GM12878 (cell line): ENCODE data around the gene LRRC8D. TPM values are rescaled to one million over a fixed set of nuclear protein-coding genes. Genes with fewer than 3 reads are reported as not detected.

Experiments
- ATAC-seq: fragments of 200-7000 bp; cut with Tn5 transposase; 3 replicates; pipeline ENCODE4 v1.9.1; 2020; ENCODE audit warnings: mild to moderate bottlenecking, moderate library complexity
- BruUV-seq: library from RNA; stranded (reverse); fragments of 400-500 nt; replicated peaks from 2 replicates; lab custom pipeline; 2021; lab: Mats Ljungman, UMichigan
- CTCF ChIA-PET: fragments of 300-600 bp; sonication (Branson Sonifier 250); formaldehyde crosslinking; extraction: SDS; loops from one replicate; lab custom pipeline; 2021; ENCODE audit warnings: inconsistent platforms; lab: Yijun Ruan, JAX
- POLR2A ChIA-PET: fragments of 350-600 bp; formaldehyde crosslinking; extraction: SDS; loops from one replicate; lab custom pipeline; 2021; ENCODE audit warnings: inconsistent platforms; lab: Charles Lee
- RAD21 ChIA-PET: fragments of 300-600 bp; sonication (Branson Sonifier 250); formaldehyde crosslinking; loops from one replicate; lab custom pipeline; 2023; ENCODE audit warnings: antibody characterized with exemption; ENCODE audit not compliant: unreplicated experiment; lab: Charles Lee
- SMC1A ChIA-PET: fragments of 300-600 bp; sonication (Branson Sonifier 250); formaldehyde crosslinking; loops from one replicate; lab custom pipeline; 2023; ENCODE audit not compliant: unreplicated experiment, uncharacterized antibody; lab: Charles Lee
- DNase-seq: peaks from one replicate; pipeline ENCODE4 v3.0.0-alpha.2; 2011; ENCODE audit warnings: low read depth, low spot score
- FAIRE-seq: peaks from 3 replicates; lab custom pipeline; 2011; peaks lifted over from hg19 to GRCh38; lab: Jason Lieb, UNC
- H2AFZ ChIP-seq: 2 replicates; pipeline ENCODE4 v1.6.0; 2011; ENCODE audit warnings: low read depth, low read length, control low read depth; ENCODE audit not compliant: control insufficient read depth
- H3K27ac ChIP-seq: 2 replicates; pipeline ENCODE4 v1.5.1; 2011; ENCODE audit warnings: control low read depth; ENCODE audit not compliant: control insufficient read depth, insufficient read depth
- H3K27me3 ChIP-seq, 2 experiments: replicated peaks in 1 of 2; 2 replicates each; pipeline versions ENCODE4 v1.6.0 to v1.6.1; 2011; ENCODE audit warnings: low read length in 1 of 2; ENCODE audit not compliant: control insufficient read depth in 2 of 2, insufficient read depth in 2 of 2
- H3K36me3 ChIP-seq, 2 experiments: 2 replicates each; pipeline ENCODE4 v1.5.1; 2011; ENCODE audit warnings: low read length in 1 of 2; ENCODE audit not compliant: control insufficient read depth in 2 of 2, insufficient read depth in 2 of 2
- H3K4me1 ChIP-seq: 2 replicates; pipeline ENCODE4 v1.6.1; 2011; ENCODE audit warnings: mild to moderate bottlenecking, low read length, moderate library complexity, mixed read lengths; ENCODE audit not compliant: control insufficient read depth, insufficient read depth
- H3K4me2 ChIP-seq: 2 replicates; pipeline ENCODE4 v1.6.0; 2011; ENCODE audit warnings: control low read depth; ENCODE audit not compliant: control insufficient read depth, insufficient read depth
- H3K4me3 ChIP-seq: fragments of 200-600 bp; sonication (generic); 2 replicates; pipeline ENCODE4 v1.5.1; 2016
- H3K79me2 ChIP-seq: 2 replicates; pipeline ENCODE4 v1.6.0; 2011; ENCODE audit warnings: low read length; ENCODE audit not compliant: control insufficient read depth, insufficient read depth
- H3K9ac ChIP-seq: 2 replicates; pipeline ENCODE4 v1.8.0; 2011; ENCODE audit warnings: low read length, control low read depth, mixed read lengths; ENCODE audit not compliant: control insufficient read depth, insufficient read depth
- H3K9me3 ChIP-seq: replicated peaks from 3 replicates; pipeline ENCODE4 v1.5.1; 2011; ENCODE audit warnings: mild to moderate bottlenecking, low read length; ENCODE audit not compliant: control insufficient read depth, insufficient read depth
- H4K20me1 ChIP-seq: 2 replicates; pipeline ENCODE4 v1.6.0; 2011; ENCODE audit not compliant: control insufficient read depth, insufficient read depth
- ATF7 ChIP-seq: fragments of 450-650 bp; IDR thresholded peaks from 2 replicates; pipeline ENCODE4 v1.6.1; 2016; ENCODE audit warnings: low read depth, mild to moderate bottlenecking
- CBFB ChIP-seq: IDR thresholded peaks from 2 replicates; pipeline ENCODE4 v1.6.1; 2016; ENCODE audit warnings: antibody characterized with exemption, low read depth
- DPF2 ChIP-seq: fragments of 450-650 bp; IDR thresholded peaks from 2 replicates; pipeline ENCODE4 v1.6.1; 2017; ENCODE audit warnings: mild to moderate bottlenecking
- FOS ChIP-seq: IDR thresholded peaks from 3 replicates; pipeline ENCODE4 v1.6.1; 2011; ENCODE audit warnings: borderline replicate concordance; ENCODE audit not compliant: insufficient read length; ENCODE audit errors: extremely low read depth
- IKZF2 ChIP-seq, 2 experiments: fragments of 450-650 bp; IDR thresholded peaks; 2 replicates each; pipeline ENCODE4 v1.6.1; 2017; ENCODE audit warnings: mild to moderate bottlenecking in 2 of 2, moderate library complexity in 2 of 2
- MTA2 ChIP-seq: fragments of 450-650 bp; IDR thresholded peaks from 2 replicates; pipeline ENCODE4 v1.6.1; 2016; ENCODE audit warnings: low read depth, mild to moderate bottlenecking, moderate library complexity
- MYB ChIP-seq: fragments of 150-350 bp; IDR thresholded peaks from 2 replicates; pipeline ENCODE4 v1.6.1; 2014; ENCODE audit warnings: mild to moderate bottlenecking, low read depth, low read length, borderline replicate concordance
- NFXL1 ChIP-seq: fragments of 450-650 bp; IDR thresholded peaks from 2 replicates; pipeline ENCODE4 v1.6.1; 2017; ENCODE audit warnings: antibody characterized with exemption, mild to moderate bottlenecking, borderline replicate concordance
- ZNF622 ChIP-seq: fragments of 450-650 bp; IDR thresholded peaks from 2 replicates; pipeline ENCODE4 v1.6.1; 2017; ENCODE audit warnings: mild to moderate bottlenecking, inconsistent platforms
- WGBS: methylation state at CpG from one replicate; pipeline ENCODE4 v1.1.6; 2016; ENCODE audit warnings: low lambda C conversion rate; ENCODE audit not compliant: insufficient replicate concordance, insufficient coverage; ENCODE audit errors: missing lambda C conversion rate; 5-methylcytosine and 5-hydroxymethylcytosine counted together
- in situ Hi-C: fragments of 300-500 bp; cut with MboI; formaldehyde crosslinking; loops from 9 replicates; pipeline ENCODE4 v1.14.3; 2018; ENCODE audit warnings: mixed read lengths
- intact Hi-C: fragments of 100-400 bp; cut with micrococcal nuclease; formaldehyde crosslinking; loops from one replicate; pipeline ENCODE4 v1.14.2; 2022; ENCODE audit not compliant: unreplicated experiment
- polyA plus RNA-seq, 11 experiments: library from polyadenylated mRNA; depleted of rRNA in 4 of 11; unstranded in 6 of 11; stranded (reverse) in 5 of 11; fragments of >200 nt; fragmentation: Nextera tagmentation in 4 of 11; fragmentation: Illumina TruSeq in 1 of 11; extraction: Ambion mirVana in 4 of 11; extraction: Trizol in 1 of 11; gene quantifications; 1 replicate in 1 of 11; 2 replicates in 10 of 11; pipeline versions ENCODE4 v1.2.1 to v1.2.3, GENCODE V29; 2011 to 2016; ENCODE audit warnings: inconsistent platforms in 2 of 11, missing spikeins in 2 of 11, low read depth in 1 of 11
- total RNA-seq, 4 experiments: library from RNA; depleted of rRNA in 3 of 4; stranded (reverse); fragments of >200 nt in 3 of 4; fragmentation: Illumina TruSeq in 1 of 4; extraction: Trizol in 1 of 4; gene quantifications; 2 replicates each; pipeline versions ENCODE4 v1.2.1 to v1.2.3, GENCODE V29; 2013 to 2021
- TF ChIP-seq, protein P1 (sequence below): fragments of 450-650 bp; formaldehyde crosslinking; IDR thresholded peaks from 2 replicates; pipeline ENCODE4 v1.4.0; 2020; ENCODE audit warnings: mild to moderate bottlenecking, moderate library complexity
- TF ChIP-seq, protein P2 (sequence below): IDR thresholded peaks from 2 replicates; pipeline ENCODE4 v1.6.1; 2012; ENCODE audit warnings: low read depth, low read length, improper control_type of control experiment

LRRC8D gene
- total and polyA plus RNA-seq, 10 of the 15 experiments (the other 5 are each of a cell fraction or from before 2014, with no cell fraction given) = 5.6 to 44.1 (median 26.8) TPM

DNA sequence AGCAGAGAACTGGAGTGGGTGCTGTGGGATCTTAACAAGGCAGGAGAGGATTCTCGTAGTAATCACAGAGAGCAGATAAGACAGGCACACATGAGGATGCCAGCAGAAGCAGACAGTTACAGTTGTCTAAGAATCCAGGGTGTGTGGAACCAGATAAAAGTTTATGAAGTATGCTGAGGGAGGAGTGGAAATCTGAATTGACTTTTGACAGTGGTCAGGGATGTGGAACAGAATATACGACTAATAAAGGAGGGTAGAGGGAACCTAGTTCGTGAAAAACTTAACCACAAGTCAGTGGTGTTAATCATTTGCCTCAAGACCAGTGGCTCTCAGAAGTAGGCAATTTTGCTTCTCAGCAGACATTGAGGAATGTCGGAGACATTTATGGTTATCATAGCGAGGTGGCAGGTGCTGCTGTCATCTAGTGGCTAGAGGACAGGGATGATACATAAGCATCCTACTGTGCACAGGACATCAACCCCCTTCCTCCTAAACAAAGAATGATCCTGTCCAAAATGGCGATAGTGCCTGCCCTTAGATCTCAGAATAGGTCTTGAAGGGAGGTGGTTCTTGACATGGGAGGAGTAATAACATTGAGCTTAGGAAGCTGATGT, 3.0 kb downstream of the LRRC8D start:
- intact Hi-C loops = loop anchor here (2.0 to 5.0 kb wide), 3 partner anchors 19 to 301 kb away; partner anchors contain the start of gene LRRC8B
- 47% methylated on average over 6 of the region's 6 CpGs for WGBS

DNA sequence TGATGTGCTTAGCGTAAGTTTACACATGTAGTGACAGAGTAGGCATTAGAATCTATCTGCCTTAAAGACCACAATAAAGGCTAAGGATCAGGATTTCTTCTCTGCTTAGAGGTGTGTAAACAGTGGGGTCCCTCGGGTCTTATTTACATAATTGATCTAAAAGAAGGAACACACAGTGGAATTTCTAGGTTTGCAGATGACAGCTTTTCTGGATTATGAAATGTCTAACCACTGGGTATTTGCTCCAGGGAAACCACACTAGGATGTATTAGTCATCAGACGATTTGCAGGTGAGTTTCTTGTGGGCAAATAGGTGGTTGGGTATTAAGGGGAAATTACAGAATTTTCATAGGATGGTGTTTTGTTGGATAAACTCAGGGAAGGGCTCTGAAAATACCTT, 5.8 kb downstream of the LRRC8D start:
- no peak for ATAC-seq
- Histone ChIP-seq H3K9me3 (no peaks in the 10 kb centered on the region), H3K4me1 (peaks cover 9% of the 10 kb centered on the region), H3K79me2 (peaks cover 7% of the 10 kb centered on the region), H3K27me3 (no peaks in the 10 kb centered on the region), H2AFZ (no peak overlapping the region), H3K36me3 (no peaks in the 10 kb centered on the region), H3K4me2 (no peak overlapping the region), H4K20me1 (no peaks in the 10 kb centered on the region), H3K4me3 (no peak overlapping the region), H3K9ac (no peak overlapping the region), H3K27ac (no peak overlapping the region)
- in situ Hi-C loops = no loop called here
- intact Hi-C loops = no loop called here
- no peak for DNase-seq
- ChIA-PET RAD21 (no interaction called here), CTCF (interaction anchor here (1.9 to 3.3 kb wide), 2 partner anchors 8 to 18 kb away, joined by 6 to 19 read pairs; no protein-coding TSS in a partner anchor), POLR2A (interaction anchor here (0.6 to 0.7 kb wide), 2 partner anchors 86 to 90 kb away, joined by 3 to 4 read pairs; no protein-coding TSS in a partner anchor), SMC1A (interaction anchor here (1.0 to 3.7 kb wide), 2 partner anchors 9 to 17 kb away, joined by 4 to 18 read pairs; no protein-coding TSS in a partner anchor)
- FAIRE-seq = no peak
- BruUV-seq = no TSS peak
- 33% methylated on average over 3 of the region's 3 CpGs for WGBS
- TF ChIP-seq FOS = no peak
- TF ChIP-seq, protein P1, sequence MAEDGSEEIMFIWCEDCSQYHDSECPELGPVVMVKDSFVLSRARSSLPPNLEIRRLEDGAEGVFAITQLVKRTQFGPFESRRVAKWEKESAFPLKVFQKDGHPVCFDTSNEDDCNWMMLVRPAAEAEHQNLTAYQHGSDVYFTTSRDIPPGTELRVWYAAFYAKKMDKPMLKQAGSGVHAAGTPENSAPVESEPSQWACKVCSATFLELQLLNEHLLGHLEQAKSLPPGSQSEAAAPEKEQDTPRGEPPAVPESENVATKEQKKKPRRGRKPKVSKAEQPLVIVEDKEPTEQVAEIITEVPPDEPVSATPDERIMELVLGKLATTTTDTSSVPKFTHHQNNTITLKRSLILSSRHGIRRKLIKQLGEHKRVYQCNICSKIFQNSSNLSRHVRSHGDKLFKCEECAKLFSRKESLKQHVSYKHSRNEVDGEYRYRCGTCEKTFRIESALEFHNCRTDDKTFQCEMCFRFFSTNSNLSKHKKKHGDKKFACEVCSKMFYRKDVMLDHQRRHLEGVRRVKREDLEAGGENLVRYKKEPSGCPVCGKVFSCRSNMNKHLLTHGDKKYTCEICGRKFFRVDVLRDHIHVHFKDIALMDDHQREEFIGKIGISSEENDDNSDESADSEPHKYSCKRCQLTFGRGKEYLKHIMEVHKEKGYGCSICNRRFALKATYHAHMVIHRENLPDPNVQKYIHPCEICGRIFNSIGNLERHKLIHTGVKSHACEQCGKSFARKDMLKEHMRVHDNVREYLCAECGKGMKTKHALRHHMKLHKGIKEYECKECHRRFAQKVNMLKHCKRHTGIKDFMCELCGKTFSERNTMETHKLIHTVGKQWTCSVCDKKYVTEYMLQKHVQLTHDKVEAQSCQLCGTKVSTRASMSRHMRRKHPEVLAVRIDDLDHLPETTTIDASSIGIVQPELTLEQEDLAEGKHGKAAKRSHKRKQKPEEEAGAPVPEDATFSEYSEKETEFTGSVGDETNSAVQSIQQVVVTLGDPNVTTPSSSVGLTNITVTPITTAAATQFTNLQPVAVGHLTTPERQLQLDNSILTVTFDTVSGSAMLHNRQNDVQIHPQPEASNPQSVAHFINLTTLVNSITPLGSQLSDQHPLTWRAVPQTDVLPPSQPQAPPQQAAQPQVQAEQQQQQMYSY (CRISPR knock-in tag) = no peak
- no peak for TF ChIP-seq ATF7
- TF ChIP-seq ZNF622 = no peak
- TF ChIP-seq, protein P2, sequence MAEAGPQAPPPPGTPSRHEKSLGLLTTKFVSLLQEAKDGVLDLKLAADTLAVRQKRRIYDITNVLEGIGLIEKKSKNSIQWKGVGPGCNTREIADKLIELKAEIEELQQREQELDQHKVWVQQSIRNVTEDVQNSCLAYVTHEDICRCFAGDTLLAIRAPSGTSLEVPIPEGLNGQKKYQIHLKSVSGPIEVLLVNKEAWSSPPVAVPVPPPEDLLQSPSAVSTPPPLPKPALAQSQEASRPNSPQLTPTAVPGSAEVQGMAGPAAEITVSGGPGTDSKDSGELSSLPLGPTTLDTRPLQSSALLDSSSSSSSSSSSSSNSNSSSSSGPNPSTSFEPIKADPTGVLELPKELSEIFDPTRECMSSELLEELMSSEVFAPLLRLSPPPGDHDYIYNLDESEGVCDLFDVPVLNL = no peak
- TF ChIP-seq CBFB = no peak
- TF ChIP-seq MYB = no peak

More for the DNA sequence above, 3.0 kb downstream of the LRRC8D start:
- no peaks in the 10 kb centered on the region for H3K9me3 ChIP-seq
- no peak overlapping the region for H3K9ac ChIP-seq
- no peak overlapping the region for H3K27ac ChIP-seq
- ChIA-PET SMC1A (interaction anchor here (0.7 to 4.1 kb wide), 17 partner anchors 8 to 134 kb away, joined by 3 to 18 read pairs (median 3); no protein-coding TSS in a partner anchor), RAD21 (interaction anchor here (0.9 to 1.3 kb wide), 3 partner anchors 18 to 143 kb away, joined by 3 to 4 read pairs (median 3); no protein-coding TSS in a partner anchor), CTCF (interaction anchor here (0.6 to 3.4 kb wide), 8 partner anchors 11 to 160 kb away, joined by 3 to 19 read pairs (median 4); no protein-coding TSS in a partner anchor), POLR2A (interaction anchor here (1.8 to 2.5 kb wide), 2 partner anchors 20 to 23 kb away, joined by 5 to 11 read pairs; no protein-coding TSS in a partner anchor)
- H2AFZ ChIP-seq = no peak overlapping the region
- no peaks in the 10 kb centered on the region for H3K36me3 ChIP-seq
- no peaks in the 10 kb centered on the region for H4K20me1 ChIP-seq
- TF ChIP-seq NFXL1 = no peak
- TF ChIP-seq MTA2 = 0 out of 2 replicates have a peak, but pooled peaks have one; percentile 11
- peak in 1 of 2 experiments; percentile 13; a peak in 1 of 4 replicates for TF ChIP-seq IKZF2 (IDR thresholded peaks at IDR 0.05)
- TF ChIP-seq DPF2 = 0 out of 2 replicates have a peak, but pooled peaks have one; percentile 24
- H3K27me3 ChIP-seq = no peaks in the 10 kb centered on the region
- TSS peak; percentile 61 for BruUV-seq
- peaks cover 16% of the 10 kb centered on the region for H3K79me2 ChIP-seq
- peak; percentile 7 for FAIRE-seq
- H3K4me1 ChIP-seq = peaks cover 13% of the 10 kb centered on the region
- peak overlapping the region; percentile 17; the same call in 1 of the 2 replicates for H3K4me3 ChIP-seq
- no peak for DNase-seq
- ATAC-seq = peak; percentile 4; the same call in 2 of the 3 replicates
- H3K4me2 ChIP-seq = 0 out of 2 replicates have a peak overlapping the region, but pooled peaks have one; percentile 2
- in situ Hi-C loops = no loop called here
